SK-N-MC (cell line): ENCODE data around the gene BYSL.

ENCODE experiments used
- DNase-seq: peaks from one replicate; pipeline ENCODE4 v3.0.0-alpha.2; 2011; ENCODE audit warnings: low read depth, low spot score
- H3K27ac ChIP-seq: fragments of 200-600 bp; sonication (generic); 2 replicates; pipeline ENCODE4 v1.5.1; 2016; ENCODE audit warnings: mixed run types
- H3K36me3 ChIP-seq: fragments of 200-600 bp; sonication (generic); 2 replicates; pipeline ENCODE4 v1.6.1; 2017; ENCODE audit warnings: antibody characterized with exemption, low read length, mixed read lengths; ENCODE audit not compliant: insufficient read depth
- H3K4me3 ChIP-seq: fragments of 200-600 bp; sonication (generic); 2 replicates; pipeline ENCODE4 v1.5.1; 2016
- H3K9ac ChIP-seq: fragments of 200-600 bp; sonication (generic); 2 replicates; pipeline ENCODE4 v1.8.0; 2017; ENCODE audit warnings: mixed run types, mixed read lengths; ENCODE audit not compliant: insufficient read length
- H3K9me3 ChIP-seq: fragments of 200-600 bp; sonication (generic); 2 replicates; pipeline ENCODE4 v1.6.1; 2017; ENCODE audit warnings: low read depth, mild to moderate bottlenecking, antibody characterized with exemption, low read length, moderate library complexity, mixed read lengths
- EZH2 ChIP-seq: fragments of 200-600 bp; sonication (generic); IDR thresholded peaks from one replicate; pipeline ENCODE4 v1.6.1; 2017; ENCODE audit warnings: antibody characterized with exemption
- FOXP2 ChIP-seq: optimal IDR thresholded peaks from 2 replicates; pipeline ENCODE3; 2011; ENCODE audit warnings: mild to moderate bottlenecking, moderate library complexity; ENCODE audit not compliant: insufficient read depth; ENCODE audit errors: extremely low read length, control extremely low read depth
- POLR2AphosphoS5 ChIP-seq: IDR thresholded peaks from 2 replicates; pipeline ENCODE4 v1.6.1; 2012; ENCODE audit warnings: mild to moderate bottlenecking, low read depth, low read length, borderline replicate concordance

Gene BYSL, protein sequence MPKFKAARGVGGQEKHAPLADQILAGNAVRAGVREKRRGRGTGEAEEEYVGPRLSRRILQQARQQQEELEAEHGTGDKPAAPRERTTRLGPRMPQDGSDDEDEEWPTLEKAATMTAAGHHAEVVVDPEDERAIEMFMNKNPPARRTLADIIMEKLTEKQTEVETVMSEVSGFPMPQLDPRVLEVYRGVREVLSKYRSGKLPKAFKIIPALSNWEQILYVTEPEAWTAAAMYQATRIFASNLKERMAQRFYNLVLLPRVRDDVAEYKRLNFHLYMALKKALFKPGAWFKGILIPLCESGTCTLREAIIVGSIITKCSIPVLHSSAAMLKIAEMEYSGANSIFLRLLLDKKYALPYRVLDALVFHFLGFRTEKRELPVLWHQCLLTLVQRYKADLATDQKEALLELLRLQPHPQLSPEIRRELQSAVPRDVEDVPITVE

DNA sequence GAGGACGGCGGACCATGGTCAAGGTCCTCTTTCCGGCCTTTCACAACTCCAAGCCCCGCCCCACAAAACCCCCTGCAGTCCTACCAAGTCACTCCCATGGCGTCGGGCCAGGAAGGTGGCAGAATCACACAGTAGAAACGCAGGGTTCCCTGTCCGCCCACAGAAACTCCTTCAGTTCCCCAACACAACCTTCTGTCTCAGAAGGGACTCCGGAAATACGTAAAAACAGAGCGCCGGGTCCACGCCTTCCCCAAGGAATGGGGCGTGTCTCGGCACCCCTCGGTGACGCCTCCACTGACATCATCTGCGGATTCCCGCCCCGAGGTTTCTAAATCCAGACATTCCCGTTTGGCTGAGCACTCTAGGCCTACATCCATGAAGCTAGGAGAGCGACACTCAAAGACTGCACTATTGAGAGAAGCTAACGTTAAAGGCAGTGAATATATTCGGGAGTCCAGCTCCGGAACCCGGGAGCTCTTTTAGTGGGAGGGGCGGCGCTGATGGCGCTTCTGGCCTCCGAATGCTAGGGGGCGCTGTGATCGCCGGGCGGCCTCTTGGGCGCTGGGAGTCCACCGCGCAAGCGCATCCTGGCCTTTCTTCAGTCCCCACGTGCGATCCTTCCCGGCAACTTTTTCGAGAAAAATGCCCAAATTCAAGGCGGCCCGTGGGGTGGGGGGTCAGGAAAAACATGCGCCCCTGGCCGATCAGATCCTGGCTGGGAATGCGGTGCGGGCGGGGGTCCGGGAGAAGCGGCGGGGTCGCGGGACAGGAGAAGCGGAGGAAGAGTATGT is at the start of gene BYSL, which contains the start of gene MED20:
TSS of gene BYSL (plus strand) at position 579 of the 791 bp plus-strand sequence. CDS start at position 643, 64 bp downstream.
TSS of gene MED20 (minus strand) at position 219 of the 791 bp plus-strand sequence. CDS start at position 98, 121 bp downstream.
- DNase-seq: peak; percentile 80
- Histone ChIP-seq H3K36me3 (peaks cover 36% of the 10 kb centered on the region), H3K27ac (peak within 1 kb of the TSS; percentile 96), H3K9ac (peak within 1 kb of the TSS; percentile 96), H3K4me3 (peak within 1 kb of the TSS; percentile 84), H3K9me3 (no peaks in the 10 kb centered on the region)
- TF ChIP-seq POLR2AphosphoS5: peak; percentile 81; the same call in 1 of the 2 replicates
- no peak for TF ChIP-seq FOXP2

DNA sequence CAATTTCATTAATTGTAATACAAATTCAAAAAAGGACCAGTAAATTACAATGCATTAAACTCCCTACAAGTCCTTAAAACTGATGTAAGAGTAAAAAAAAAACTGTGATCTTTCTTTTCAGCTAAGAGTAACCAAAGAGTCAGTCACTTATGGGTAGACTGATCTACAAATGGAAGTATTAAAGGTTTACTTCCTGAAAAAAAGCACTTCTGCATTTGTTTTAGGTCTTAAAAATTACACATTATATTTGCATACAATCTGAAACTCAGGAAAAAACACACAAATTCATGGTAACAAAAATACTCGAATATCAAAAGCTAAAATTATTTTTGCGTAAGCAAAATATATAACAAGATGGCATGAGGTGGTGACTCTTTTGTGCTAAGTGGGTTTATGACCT is 49.6 kb upstream of the BYSL start:
- H3K36me3 ChIP-seq: no peaks in the 10 kb centered on the region
- no peak overlapping the region for H3K9ac ChIP-seq
- no peak for DNase-seq
- H3K27ac ChIP-seq: no peak overlapping the region
- no peak overlapping the region for H3K4me3 ChIP-seq
- no peak for TF ChIP-seq FOXP2
- no peak for TF ChIP-seq EZH2
- no peak for TF ChIP-seq POLR2AphosphoS5
- H3K9me3 ChIP-seq: no peaks in the 10 kb centered on the region

DNA sequence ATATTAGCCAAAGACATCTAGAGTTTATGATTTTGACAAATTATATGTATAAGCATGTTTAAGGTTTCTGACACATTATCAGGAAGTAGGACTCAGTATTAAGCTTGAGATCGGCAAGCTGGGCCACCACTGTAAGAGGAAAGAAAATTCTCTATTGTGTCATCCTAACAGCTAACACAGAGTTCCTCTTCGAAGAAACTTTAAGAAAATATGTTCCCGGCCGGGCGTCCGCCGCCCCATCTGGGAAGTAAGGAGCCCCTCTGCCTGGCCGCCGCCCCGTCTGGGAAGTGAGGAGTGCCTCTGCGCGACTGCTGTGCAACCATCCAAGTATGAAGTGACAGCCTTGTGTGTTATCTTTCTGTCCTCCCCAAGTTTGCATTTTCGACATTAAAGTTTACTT is 49.2 kb upstream of the BYSL start:
- TF ChIP-seq POLR2AphosphoS5: no peak
- TF ChIP-seq FOXP2: no peak
- H3K4me3 ChIP-seq: no peak overlapping the region
- DNase-seq: no peak
- no peaks in the 10 kb centered on the region for H3K9me3 ChIP-seq
- no peaks in the 10 kb centered on the region for H3K36me3 ChIP-seq
- H3K27ac ChIP-seq: no peak overlapping the region
- H3K9ac ChIP-seq: no peak overlapping the region

DNA sequence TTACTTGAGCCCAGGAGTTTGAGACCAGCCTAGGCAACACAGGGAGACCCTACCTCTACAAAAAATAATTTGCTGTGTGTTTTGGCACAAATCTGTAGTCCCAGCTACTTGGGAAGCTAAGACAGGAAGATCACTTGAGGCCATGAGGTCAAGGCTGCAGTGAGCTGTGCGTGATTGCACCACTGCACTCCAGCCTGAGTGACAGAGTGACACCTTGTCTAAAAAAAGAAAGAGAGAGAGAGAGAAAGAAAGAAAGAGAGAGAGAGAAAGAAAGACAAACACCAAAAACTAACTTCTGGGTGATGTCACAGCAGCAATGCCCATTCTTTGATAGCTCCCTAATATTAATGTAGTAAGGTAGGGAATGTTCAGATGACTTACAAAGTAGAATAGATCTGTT is 46.6 kb upstream of the BYSL start:
- TF ChIP-seq EZH2 (no peak), FOXP2 (no peak), POLR2AphosphoS5 (no peak)

DNA sequence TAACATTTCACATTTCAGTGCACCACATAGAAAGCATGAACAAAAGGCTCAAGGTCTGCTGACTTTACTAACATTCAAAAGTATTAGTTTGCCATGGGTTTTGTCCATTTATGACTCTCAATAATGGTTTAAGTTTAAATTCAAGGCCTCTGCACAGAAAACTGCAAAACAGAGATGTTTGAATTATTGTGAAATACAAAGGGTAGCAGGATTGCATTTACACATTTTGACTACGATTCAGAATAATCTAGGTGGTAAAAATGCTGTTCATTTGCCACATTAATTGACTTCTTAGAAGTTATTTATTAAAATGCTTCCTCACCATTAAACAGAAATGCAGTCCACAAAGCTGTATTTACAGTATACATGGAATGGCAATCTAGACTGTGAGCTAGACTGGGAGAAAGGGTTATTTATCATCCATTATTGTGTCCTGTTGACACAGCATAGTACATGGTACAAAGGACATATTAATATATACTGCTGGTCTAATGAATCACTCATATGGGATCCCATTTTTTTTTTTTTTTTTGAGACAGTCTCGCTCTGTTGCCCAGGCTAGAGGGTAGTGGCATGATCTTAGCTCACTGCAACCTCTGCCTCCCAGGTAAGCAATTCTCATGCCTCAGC is 44.1 kb upstream of the BYSL start:
- no peak for DNase-seq

More for the DNA sequence above, 46.6 kb upstream of the BYSL start:
- Histone ChIP-seq H3K36me3 (no peaks in the 10 kb centered on the region), H3K9me3 (no peaks in the 10 kb centered on the region), H3K27ac (no peak overlapping the region), H3K4me3 (no peak overlapping the region), H3K9ac (no peak overlapping the region)
- no peak for DNase-seq

DNA sequence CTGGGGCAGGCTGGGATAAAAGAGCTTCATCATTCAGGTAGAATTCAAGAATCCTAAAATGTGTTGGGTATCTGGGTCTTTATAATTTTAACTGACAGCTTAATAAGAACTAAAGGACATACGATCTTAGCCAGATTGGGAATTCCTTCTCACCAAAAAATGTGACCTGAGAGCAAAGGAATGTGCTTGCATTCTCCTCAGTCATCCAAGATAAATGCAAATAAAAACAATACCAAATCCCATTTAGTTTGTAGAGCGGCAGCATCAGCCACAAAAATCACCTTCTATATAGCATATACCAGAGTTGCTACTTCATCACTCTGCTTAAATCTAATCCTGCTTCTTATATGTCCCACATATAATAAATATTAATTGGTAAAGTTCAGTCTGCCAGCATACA is 43.1 kb upstream of the BYSL start:
- no peak for TF ChIP-seq EZH2
- no peak for TF ChIP-seq FOXP2
- TF ChIP-seq POLR2AphosphoS5: no peak
- no peak for DNase-seq
- H3K9ac ChIP-seq: no peak overlapping the region
- no peaks in the 10 kb centered on the region for H3K36me3 ChIP-seq
- no peaks in the 10 kb centered on the region for H3K9me3 ChIP-seq
- H3K4me3 ChIP-seq: no peak overlapping the region
- no peak overlapping the region for H3K27ac ChIP-seq

More for the DNA sequence above, 44.1 kb upstream of the BYSL start:
- no peak overlapping the region for H3K27ac ChIP-seq
- no peaks in the 10 kb centered on the region for H3K36me3 ChIP-seq
- H3K4me3 ChIP-seq: no peak overlapping the region
- no peak overlapping the region for H3K9ac ChIP-seq
- no peaks in the 10 kb centered on the region for H3K9me3 ChIP-seq
- TF ChIP-seq EZH2: no peak
- no peak for TF ChIP-seq FOXP2
- TF ChIP-seq POLR2AphosphoS5: no peak

DNA sequence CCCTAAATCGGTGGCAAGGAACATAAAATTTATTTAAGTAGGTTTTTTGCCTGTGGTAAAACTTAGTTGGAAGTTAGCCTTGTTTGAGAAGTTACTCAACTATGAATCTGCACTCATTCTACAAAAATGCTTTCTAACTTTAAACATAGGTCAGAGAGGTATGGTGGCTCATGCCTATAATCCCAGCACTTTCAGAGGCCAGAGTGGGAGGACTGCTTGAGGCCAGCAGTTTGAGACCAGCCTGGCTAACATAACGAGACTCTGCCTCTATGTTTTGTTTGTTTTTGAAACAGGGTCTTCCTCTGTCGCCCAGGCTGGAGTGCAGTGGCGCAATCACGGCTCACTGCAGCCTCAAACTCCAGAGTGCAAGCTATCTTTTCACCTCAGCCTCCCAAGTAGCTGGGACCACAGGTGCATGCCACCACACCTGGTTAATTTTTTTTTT is 42.3 kb upstream of the BYSL start:
- TF ChIP-seq EZH2 (no peak), FOXP2 (no peak), POLR2AphosphoS5 (no peak)
- Histone ChIP-seq H3K9me3 (no peaks in the 10 kb centered on the region), H3K4me3 (no peak overlapping the region), H3K36me3 (no peaks in the 10 kb centered on the region), H3K9ac (no peak overlapping the region), H3K27ac (no peak overlapping the region)
- DNase-seq: no peak

DNA sequence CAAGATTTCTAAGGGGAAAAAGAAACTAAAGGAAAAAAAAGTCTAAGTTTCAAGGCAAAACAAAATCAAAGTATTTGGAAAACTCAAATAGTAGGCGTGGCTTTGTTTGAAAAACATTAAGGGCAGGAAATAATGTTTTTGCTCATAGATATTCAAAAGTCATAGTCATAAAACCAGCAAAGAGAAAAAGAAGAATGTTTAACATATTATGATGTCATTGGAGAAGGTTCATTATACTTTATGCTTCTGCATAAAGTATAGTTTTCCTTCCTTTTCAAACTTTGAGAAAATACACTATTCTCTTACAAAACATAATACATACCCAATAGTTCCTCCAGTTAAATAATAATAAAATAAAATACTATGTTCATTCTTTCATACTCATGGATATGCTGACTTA is 39.8 kb upstream of the BYSL start:
- Histone ChIP-seq H3K9ac (no peak overlapping the region), H3K9me3 (no peaks in the 10 kb centered on the region), H3K27ac (no peak overlapping the region), H3K4me3 (no peak overlapping the region), H3K36me3 (no peaks in the 10 kb centered on the region)
- DNase-seq: no peak
- no peak for TF ChIP-seq POLR2AphosphoS5
- no peak for TF ChIP-seq EZH2
- TF ChIP-seq FOXP2: no peak
